Left kidney (tissue), 2 donors: ENCODE data around the gene EAPP. TPM values are rescaled to one million over a fixed set of nuclear protein-coding genes. Genes with fewer than 3 reads are reported as not detected.
A peak's percentile ranks its signal among the peaks of the same experiment; 100 is the strongest.
"Not testable (repeated sequence)": the region's sequence is repeated elsewhere in the genome, so short reads cannot be mapped to it uniquely, and the experiment has no call there.

Source experiments
- DNase-seq: peaks from one replicate; pipeline ENCODE4 v3.0.0-alpha.2; 2013
- polyA plus RNA-seq: library from polyadenylated mRNA; unstranded; fragments of 120-200 nt; gene quantifications from one replicate; pipeline ENCODE4 v1.2.1, GENCODE V29; 2013; ENCODE audit not compliant: insufficient read length

EAPP gene
- polyA plus RNA-seq, 1 donor, result 73.0 TPM

DNA sequence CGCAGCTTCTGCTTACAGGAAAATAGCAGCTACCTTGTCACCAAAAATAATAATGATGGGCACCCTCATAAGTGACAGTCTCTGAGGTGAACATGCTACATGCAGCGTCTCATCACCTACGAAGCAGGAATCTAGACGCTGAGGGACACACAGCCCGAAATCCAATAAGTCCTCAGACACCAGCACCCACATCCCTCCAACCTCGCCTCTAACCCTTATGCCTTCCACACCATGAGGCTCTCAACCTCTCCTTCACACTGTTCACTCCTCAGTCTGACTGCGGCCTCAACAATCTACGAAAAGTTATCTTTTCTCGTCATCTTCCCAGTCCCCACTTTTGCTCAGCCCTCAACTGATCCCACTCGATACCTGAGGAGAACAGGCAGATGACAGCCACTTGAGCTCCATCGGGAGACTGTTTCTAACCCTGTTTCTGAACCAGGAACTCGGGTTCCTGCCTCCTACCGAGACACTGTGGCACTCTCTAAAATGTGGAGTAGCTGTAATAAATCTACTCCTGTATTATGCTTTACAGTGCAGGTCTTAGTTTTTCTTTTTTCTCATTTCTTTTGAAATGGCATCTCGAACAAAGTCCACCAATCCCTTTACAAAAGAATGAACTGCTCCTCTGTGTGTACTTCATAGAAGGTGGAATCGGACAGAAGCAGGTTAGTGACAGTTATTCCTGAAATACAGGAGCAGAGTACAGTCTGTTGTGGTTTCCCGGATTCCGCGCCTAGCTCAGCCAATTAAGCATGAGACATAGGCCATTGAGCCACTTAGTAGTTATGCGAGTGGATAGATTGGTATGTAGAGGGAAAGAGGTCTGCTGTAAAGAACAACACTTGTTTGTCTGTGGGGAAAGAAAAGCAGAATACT lies 919 bp upstream of the EAPP start:
- DNase-seq, result not testable (repeated sequence)

DNA sequence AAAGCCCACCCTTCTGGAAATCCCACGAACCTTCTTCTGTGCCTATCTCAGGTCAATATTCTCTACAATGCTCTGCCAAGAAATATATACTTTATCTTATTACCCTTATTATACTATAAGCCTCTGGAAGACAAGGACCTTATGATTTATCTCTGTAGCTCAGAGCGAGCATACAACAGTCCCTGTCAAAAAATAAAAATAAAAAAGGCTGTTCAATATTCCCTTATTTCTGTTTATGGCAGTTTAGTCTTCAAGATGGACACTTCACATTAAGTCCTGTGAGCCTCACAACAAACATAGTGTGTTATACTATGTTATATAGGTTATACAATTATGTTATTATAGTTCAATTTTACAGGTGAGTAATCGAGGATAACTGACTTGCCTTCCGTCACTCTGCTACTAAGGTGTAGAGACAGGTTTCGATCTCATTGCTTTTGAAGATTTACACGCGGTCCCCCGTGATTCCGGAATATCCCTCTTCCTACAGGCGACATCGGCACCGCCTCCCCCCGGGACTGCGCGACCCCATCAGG lies 562 bp downstream of the EAPP start:
- no peak for DNase-seq

DNA sequence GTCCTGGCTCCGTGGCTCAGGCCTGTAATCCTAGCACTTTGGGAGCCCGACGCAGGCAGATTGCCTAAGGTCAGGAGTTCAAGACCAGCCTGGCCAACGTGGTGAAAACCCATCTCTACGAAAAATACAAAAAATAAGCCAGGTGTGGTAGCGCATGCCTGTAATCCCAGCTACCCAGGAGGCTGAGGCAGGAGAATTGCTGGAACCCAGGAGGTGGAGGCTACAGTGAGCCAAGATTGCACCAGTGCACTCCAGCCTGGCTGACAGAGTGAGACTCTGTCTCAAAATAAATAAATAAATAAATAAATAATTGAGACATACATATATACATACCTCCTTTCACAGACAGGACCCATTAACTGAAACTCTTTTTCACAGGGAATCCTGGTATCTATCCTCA lies 1.4 kb downstream of the EAPP start:
- not testable (repeated sequence) for DNase-seq

DNA sequence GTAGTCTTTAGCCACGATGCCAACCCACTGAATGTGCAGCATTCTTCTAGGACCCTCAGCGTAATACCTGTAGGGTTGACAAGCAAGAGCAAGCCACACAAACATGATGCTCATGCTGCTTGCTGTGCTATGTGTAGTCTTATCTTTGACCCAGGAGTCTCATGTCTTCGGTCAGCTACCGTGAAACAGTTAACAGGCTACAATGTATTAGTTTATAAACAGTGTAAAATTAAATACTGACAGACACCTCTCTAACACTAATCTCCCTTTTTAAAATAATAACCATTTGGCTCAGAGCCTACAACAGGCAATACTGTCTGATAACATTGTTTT lies 1.9 kb downstream of the EAPP start:
- no peak for DNase-seq

DNA sequence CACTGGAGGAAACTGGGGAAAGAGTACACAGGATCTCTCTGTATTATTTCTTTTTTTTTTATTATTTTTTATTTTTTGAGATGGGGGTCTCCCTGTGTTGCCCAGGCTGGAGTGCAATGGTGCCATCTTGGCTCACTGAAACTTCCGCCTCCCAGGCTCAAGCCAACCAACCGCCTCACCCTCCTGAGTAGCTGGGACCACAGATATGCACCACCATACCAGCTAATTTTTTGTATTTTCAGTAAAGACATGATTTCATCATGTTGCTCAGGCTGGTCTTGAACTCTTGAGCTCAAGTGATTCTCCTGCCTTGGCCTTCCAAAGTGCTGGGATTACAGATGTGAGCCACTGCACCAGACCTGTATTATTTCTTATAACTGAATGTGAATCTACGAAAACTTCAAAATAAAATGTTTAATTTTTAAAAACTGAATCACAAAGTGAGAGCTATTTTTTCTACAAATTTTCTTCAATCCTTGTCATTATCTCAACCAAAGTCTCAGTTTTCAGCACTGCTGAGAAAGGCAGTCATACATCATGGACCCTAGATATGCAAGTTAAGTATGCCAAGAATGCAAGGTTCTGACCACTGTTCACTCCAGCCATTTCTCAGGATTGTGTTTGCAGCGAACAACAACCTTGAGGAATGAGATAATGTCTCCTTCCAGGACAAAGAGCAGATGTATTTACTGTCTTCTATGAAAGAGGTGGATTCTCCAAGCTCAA lies 2.4 kb downstream of the EAPP start:
- DNase-seq, result no peak

DNA sequence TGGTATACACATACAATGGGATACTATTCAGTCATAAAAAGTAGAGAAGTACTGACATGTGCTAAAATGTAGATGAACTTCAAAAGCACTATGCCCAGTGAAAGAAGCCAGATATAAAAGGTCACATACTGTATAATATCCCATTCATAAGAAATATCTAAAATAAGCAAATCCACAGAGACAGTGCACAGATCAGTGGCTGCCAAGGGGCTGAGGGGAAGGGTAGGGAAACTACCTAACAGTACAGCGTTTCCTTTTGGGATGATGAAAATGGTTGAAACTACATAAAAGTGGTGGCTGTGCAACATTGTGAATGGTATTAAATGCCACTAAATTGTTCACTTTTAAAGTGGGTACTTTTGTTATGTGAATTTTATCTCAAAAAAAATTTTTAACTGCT lies 11.9 kb downstream of the EAPP start:
- DNase-seq, result no peak

DNA sequence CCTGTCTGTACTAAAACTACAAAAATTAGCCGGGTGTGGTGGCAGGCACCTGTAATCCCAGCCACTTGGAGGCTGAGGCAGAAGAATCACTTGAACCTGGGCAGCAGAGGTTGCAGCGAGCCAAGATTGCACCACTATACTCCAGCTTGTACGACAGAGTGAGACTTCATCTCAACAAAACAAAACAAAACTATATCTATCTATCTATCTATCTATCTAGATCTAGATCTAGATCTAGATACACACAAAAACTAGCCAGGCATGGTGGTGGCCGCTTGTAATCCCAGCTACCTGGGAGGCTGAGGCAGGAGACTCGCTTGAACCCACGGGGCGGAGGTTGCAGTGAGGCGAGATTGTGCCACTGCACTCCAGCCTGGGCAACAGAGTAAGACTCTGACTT lies 15.3 kb downstream of the EAPP start:
- DNase-seq, result not testable (repeated sequence)

DNA sequence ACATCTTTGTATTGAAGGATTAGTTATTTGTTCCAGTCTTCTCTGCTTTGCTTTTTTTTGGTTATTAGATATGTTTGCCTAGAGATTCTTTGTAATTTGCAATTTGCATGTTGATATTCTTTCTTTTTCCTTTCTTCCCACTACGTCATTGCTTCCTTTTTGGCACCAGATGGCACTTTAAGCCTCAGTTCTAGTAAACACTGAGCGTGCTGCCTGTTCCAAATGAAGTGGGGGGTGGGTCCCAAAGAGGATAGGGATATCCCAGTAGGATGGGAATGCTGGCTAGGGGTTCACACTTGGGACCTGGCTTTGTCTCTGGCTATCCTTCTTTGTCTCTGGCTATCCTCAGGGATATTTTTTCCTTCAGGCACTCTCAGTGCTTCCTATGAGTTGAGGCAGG lies 17.0 kb downstream of the EAPP start:
- DNase-seq, result no peak

DNA sequence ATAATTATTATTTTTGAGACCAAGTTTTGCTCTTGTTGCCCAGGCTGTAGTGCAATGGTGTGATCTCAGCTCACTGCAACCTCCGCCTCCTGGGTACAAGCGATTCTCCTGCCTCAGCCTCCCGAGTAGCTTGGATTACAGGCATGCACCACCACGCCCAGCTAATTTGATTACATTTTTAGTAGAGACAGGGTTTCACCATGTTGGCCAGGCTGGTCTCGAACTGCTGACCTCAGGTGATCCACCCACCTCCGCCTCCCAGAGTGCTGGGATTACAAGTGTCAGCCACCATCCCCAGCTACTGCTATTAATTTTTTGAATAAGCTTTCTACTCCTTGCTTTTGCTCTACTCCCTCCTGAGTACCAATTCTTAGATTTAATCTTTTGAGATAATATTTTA lies 18.4 kb downstream of the EAPP start:
- DNase-seq, result not testable (repeated sequence)

DNA sequence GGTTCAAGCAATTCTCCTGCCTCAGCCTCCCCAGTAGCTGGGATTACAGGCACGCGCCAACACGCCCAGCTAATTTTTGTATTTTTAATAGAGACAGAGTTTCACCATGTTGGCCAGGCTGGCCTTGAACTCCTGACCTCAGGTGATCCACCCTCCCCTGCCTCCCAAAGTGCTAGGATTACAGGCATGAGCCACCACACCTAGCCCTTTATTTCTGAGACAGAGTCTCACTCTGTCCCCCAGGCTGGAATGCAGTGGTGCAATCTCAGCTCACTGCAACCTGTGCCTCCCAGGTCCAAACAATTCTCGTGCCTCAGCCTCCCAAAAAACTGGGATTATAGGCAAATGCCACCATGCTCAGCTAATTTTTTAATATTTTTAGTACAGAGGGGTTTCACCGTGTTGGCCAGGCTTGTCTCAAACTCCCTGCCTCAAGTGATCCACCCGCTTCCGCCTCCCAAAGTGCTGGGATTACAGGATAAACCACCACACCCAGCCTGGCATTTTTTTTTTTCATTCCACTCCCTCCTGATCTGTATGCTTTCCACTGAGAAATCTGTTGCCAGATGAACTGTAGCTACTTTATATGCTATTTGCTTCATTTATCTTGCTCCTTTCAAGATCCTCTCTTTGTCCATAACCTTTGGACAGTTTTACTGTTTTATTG lies 19.1 kb downstream of the EAPP start:
- not testable (repeated sequence) for DNase-seq

DNA sequence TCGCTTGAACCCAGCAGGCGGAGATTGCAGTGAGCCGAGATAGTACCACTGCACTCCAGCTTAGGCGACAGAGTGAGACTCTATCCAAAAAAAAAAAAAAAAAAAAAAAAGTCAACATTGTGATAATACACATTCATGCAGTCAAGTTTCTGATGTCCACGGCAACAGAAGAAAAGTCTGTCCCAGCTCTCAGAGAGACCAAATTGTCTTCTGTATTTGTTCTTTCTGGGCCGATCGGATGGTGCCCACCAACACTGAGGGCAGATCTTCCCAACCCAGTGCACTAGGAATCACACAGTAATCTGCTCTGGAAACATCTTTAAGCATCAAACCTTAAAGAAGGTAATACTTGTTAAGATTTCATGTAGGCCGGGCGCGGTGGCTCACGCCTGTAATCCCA lies 31.6 kb downstream of the EAPP start:
- DNase-seq, result no peak

DNA sequence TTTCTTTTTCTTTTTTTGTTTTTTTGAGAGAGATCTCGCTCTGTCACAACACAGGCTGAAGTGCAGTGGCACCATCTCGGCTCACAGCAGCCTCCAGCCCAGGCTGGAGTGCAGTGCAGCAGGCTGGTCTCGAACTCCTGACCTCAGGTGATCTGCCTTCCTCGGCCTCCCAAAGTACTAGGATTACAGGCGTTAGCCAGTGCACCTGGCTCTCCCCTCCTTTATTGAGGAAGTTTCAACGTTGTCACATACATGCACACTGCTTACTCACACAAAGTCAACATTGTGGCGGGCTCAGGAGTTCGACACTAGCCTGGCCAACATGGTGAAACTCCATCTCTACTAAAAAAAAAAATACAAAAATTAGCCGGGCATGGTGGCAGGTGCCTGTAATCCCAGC lies 32.0 kb downstream of the EAPP start:
- DNase-seq, result no peak

DNA sequence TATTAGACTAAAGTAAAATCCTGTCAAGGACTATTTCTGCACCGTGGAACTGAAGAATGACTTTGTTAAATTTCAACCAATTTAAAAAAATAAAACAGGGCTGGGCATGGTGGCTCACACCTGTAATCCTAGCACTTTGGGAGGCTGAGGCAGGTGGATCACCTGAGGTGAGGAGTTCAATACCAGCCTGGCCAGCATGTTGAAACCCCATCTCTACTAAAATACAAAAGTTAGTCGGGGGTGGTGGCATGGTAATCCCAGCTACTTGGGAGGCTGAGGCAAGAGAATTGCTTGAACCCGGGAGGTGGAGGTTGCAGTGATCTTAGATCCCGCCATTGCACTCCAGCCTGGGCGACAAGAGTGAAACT lies 34.4 kb downstream of the EAPP start:
- not testable (repeated sequence) for DNase-seq

DNA sequence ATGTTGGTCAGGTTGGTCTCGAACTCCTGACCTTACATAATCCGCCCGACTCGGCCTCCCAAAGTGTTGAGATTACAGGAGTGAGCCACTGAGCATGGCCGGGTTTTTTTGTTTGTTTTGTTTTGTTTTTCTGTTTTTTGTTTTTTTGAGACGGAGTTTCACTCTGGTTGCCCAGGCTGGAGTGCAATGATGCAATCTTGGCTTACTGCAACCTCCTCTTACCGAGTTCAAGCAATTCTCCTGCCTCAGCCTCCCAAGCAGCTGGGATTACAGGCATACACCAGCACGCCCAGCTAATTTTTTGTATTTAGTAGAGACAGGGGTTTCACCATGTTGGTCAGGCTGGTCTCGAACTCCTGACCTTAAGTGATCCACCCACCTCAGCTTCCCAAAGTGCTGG lies 35.5 kb downstream of the EAPP start:
- not testable (repeated sequence) for DNase-seq

DNA sequence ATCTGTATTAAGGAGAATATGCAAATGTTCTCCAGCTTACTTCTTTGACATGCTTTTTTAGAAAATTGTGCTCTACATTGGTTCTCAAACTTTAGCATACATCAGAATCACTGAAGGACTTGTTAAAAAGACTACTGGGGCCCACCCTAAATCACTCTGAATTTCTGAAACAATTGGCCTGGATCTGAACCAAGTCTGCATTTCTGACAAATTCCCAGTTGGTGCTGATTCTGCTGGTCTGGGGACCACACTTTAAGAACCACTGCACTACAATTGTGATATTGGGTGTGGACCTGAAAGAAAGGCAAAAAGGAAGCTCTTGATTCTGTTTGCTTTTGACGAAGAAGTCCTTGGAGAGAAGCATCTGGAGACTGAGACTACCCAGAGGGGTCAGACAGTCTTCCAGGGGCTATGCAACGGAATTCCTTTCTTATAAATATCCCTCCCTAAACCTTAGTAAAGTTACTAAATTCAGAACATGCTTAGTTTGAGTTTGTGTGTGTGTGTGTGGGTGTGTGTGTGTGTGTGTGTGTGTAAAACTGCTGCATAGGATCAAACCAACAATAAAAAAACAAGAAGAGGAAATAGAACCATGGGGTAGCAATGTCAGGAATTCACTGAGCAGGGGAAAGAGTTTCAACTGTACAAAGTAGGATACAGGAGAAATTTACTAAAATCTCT lies 36.8 kb downstream of the EAPP start:
- no peak for DNase-seq

DNA sequence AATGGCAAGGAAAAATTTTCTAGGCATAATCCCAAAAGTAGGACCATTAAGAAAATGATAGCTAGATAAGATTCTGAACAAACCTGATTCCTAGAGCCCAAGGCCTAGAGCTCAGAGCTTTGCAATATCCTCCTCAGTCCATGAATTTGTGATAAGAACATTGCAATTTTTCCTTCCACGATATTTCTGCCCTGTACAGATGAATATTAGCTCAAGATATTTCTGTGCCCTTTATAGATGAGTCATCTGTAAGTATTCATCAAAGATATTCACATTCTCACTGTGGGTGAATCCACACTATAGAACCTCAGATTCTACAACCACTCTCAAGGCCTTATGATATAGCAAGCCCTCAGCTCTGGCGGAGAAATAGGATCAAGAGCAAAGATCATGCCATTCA lies 37.5 kb downstream of the EAPP start:
- DNase-seq, result no peak

DNA sequence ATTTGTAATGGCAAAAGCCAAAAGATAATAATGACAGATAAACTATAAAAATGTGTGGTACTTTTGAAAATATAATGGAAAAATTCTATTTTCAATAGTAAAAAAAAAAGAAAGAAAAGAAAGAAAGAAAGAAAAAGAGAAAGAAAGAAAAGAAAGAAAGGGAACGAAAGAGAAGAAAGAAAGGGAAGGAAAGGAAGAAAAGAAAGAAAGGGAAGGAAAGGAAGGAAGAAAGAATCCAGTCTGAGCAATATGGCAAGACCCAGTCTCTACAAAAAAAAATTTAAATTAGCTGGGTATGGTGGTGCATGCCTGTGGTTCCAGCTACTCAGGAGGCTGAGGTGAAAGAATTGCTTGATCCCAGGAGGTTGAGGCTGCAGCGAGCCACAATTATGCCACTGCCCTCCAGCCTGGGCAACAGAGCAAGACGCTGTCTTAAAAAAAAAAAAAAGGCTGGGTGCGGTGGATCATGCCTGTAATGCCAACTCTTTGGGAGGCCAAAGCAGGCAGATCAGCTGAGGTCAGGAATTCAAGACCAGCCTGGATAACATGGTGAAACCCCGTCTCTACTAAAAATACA lies 38.4 kb downstream of the EAPP start:
- no peak for DNase-seq

DNA sequence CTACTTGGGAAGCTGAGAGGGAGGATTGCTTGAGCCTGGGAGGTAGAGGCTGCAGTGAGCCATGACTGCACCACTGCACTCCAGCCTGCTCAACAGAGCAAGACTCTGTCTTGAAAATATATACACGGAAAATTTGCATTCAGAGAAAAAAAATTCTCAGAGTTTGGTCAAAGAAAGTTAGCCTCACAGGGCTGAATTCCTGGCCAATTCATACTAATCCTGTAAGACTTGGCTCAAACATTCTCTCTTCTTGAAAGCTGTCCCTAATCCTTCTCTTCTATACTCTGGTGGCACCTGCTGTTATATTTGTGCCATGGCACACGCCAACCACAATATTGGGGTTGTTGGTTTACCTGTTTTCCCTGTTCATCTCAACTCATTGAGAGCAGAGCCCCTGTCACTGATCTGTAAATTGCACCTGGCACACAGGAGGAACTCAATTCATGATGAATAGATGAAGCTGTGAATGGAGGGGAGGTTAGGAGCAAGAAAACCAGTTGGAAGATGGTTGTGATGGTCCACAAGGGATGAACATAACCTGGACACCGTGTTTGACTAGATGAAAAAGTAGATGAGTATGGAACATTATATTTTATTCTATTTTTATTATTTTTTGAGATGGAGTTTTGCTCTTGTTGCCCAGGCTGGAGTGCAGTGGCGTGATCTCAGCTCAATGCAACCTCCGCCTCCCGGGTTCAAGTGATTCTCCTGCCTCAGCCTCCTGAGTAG lies 40.7 kb downstream of the EAPP start:
- no peak for DNase-seq

DNA sequence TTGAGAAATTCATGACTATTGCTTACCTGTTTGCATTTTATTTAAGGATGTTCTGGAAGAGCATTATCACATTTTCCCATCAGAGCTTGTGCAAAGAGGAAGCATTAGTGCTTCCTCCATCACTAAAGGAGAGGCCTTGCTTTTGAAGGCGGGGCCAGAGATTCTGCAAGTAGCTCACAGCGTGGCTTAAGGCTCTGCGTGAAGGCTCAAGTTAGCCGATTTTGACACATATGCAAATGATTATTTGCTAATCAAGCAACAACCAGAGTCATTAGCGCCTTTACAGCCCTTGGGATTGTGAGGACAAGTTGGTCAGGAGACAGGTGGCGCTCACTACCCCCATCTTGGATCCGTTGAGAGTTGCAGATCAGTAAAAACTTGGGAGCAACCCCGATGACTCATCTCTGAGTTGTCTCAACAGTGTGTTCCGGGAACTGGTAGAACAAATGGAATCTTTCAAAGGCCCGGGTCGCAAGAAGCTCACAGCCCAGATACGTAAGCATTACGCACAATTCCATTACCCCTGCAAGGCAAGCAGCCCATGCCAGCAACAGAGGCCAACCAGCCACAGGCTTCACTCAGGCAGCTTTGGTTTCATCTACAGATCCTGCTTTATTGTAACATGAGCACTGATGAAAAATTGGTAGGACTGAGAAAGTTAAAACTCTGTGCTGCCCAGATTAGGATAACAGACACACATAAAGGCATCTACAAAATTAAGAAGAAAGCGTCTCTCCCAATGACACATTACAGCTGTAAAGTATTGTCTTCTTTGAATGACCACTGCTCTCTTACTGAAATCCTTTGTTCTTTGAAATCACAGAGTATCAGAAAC lies 42.6 kb downstream of the EAPP start:
- DNase-seq, result peak; percentile 40

DNA sequence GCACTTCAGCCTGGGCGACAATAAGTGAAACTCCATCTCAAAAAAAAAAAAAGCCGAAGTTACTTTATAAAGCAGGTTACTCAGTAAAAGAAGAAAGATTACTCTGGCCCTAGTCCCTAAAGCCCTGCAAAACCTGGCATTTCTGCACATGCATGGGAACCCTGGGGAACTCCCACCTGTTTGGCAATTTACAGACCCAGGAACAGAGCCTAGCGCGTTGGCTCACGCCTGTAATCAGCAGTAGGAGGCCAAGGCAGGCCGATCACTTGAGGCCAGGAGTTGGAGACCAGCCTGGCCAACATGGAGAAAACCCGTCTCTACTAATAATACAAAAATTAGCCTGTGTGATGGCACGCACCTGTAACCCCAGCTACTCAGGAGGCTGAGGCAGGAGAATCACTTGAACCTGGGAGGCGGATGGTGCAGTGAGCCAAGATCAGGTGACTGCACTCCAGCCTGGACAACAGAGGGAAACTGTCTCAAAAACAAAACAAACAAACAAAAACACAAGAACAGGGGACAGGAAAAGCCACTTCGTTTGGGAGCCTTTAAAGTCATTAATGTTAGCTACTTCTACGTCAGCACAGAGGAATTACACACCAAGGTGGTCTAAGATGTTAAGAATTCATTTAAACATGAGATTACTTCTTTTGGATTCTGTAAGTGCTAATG lies 43.4 kb downstream of the EAPP start:
- no peak for DNase-seq
